Mammary epithelial cell (primary cell): Measurements from ENCODE around the gene SH3BP1.

Experiments
- EZH2 ChIP-seq: IDR thresholded peaks from 2 replicates; pipeline ENCODE4 v1.6.1; 2012; ENCODE audit warnings: low read length, inconsistent platforms, borderline replicate concordance
- TF ChIP-seq, protein P1 (sequence below), 2 donors: IDR thresholded peaks in 1 of 2; conservative IDR thresholded peaks in 1 of 2; 2 replicates each; pipeline ENCODE4 v1.5.1; 2011 to 2012; ENCODE audit warnings: inconsistent platforms in 2 of 2, low read length in 2 of 2, mild to moderate bottlenecking in 2 of 2, control low read depth in 1 of 2, low read depth in 1 of 2; ENCODE audit not compliant: insufficient read depth in 1 of 2; ENCODE audit errors: extremely low read depth in 1 of 2

DNA sequence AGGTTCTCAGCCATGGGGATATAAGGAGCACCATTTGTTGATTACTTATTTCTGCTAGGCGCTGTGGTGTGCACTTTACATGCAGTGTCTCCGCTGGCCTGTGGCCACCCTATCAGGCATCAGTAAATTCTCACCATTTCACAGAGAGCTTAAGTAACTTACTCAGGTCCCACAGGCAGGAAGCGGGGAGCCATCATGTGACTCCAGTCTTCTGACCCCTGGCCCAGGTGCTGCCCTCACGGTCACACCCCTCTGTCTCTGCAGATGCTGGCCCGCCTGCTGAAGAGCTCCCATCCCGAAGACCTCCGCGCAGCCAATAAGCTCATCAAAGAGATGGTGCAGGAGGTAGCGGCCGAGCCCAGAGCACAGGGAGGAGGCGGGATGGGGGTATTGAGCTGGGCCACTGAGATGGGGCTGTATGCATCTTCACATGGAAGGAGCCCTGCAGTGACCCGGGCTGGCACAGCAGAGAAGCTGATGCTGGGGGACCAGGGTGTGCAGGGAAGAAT is 18.1 kb upstream of the SH3BP1 start:
- TF ChIP-seq, protein P1, sequence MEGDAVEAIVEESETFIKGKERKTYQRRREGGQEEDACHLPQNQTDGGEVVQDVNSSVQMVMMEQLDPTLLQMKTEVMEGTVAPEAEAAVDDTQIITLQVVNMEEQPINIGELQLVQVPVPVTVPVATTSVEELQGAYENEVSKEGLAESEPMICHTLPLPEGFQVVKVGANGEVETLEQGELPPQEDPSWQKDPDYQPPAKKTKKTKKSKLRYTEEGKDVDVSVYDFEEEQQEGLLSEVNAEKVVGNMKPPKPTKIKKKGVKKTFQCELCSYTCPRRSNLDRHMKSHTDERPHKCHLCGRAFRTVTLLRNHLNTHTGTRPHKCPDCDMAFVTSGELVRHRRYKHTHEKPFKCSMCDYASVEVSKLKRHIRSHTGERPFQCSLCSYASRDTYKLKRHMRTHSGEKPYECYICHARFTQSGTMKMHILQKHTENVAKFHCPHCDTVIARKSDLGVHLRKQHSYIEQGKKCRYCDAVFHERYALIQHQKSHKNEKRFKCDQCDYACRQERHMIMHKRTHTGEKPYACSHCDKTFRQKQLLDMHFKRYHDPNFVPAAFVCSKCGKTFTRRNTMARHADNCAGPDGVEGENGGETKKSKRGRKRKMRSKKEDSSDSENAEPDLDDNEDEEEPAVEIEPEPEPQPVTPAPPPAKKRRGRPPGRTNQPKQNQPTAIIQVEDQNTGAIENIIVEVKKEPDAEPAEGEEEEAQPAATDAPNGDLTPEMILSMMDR (conservative IDR thresholded peaks at IDR 0.05 in 1 of 2, IDR thresholded peaks at IDR 0.05 in 1 of 2; ENCODE audit: extremely low read depth in 1 of 2, insufficient read depth in 1 of 2, low read depth in 1 of 2, low read length in 2 of 2): no peak
- no peak for TF ChIP-seq EZH2
